Liver (tissue), 9 donors: ENCODE data around the gene HMG20A. TPM values are rescaled to one million over a fixed set of nuclear protein-coding genes. Genes with fewer than 3 reads are reported as not detected.

Source experiments
- DNase-seq: peaks from one replicate; pipeline ENCODE4 v3.0.0-alpha.2; 2017; ENCODE audit warnings: low spot score
- H3K27ac ChIP-seq, 2 donors: one replicate each; pipeline ENCODE4 v1.7.0; 2013; ENCODE audit warnings: inconsistent platforms in 2 of 2, low read length in 2 of 2, control low read depth in 1 of 2, low read depth in 1 of 2, mild to moderate bottlenecking in 1 of 2
- H3K27me3 ChIP-seq, 4 donors: one replicate each; pipeline versions ENCODE4 v1.6.1 to v1.7.0; 2013; ENCODE audit warnings: low read length in 3 of 4, inconsistent platforms in 1 of 4, mild to moderate bottlenecking in 1 of 4, moderate library complexity in 1 of 4; ENCODE audit not compliant: control insufficient read depth in 4 of 4, insufficient read depth in 4 of 4
- H3K36me3 ChIP-seq, 4 donors: one replicate each; pipeline versions ENCODE4 v1.6.1 to v1.7.0; 2013; ENCODE audit warnings: low read length in 3 of 4, mild to moderate bottlenecking in 3 of 4, low read depth in 1 of 4, moderate library complexity in 1 of 4; ENCODE audit not compliant: control insufficient read depth in 4 of 4, insufficient read depth in 3 of 4
- H3K4me1 ChIP-seq, 4 donors: one replicate each; pipeline versions ENCODE4 v1.6.1 to v1.7.0; 2013; ENCODE audit warnings: low read length in 3 of 4, mild to moderate bottlenecking in 3 of 4, moderate library complexity in 1 of 4; ENCODE audit not compliant: control insufficient read depth in 4 of 4, insufficient read depth in 4 of 4
- H3K4me3 ChIP-seq, 3 donors: one replicate each; pipeline versions ENCODE4 v1.6.1 to v1.7.0; 2013; ENCODE audit warnings: low read length in 3 of 3, control low read depth in 1 of 3, low read depth in 1 of 3, mild to moderate bottlenecking in 1 of 3
- H3K9ac ChIP-seq, 2 donors: one replicate each; pipeline ENCODE4 v1.7.0; 2013; ENCODE audit warnings: low read length in 2 of 2, mild to moderate bottlenecking in 2 of 2, moderate library complexity in 2 of 2, control low read depth in 1 of 2, low read depth in 1 of 2
- H3K9me3 ChIP-seq, 4 donors: one replicate each; pipeline versions ENCODE4 v1.6.1 to v1.7.0; 2013; ENCODE audit warnings: low read length in 3 of 4; ENCODE audit not compliant: control insufficient read depth in 4 of 4
- CTCF ChIP-seq: fragments of 150-350 bp; IDR thresholded peaks from 2 replicates; pipeline ENCODE4 v1.5.1; 2017; ENCODE audit warnings: improper control_type of control experiment, low read depth, low read length; ENCODE audit not compliant: missing input control
- EGR1 ChIP-seq, 2 donors: IDR thresholded peaks; 2 replicates each; pipeline ENCODE4 v1.6.1; 2016 to 2018; ENCODE audit warnings: antibody characterized with exemption in 2 of 2, low read depth in 2 of 2
- FOXA1 ChIP-seq: IDR thresholded peaks from 2 replicates; pipeline ENCODE4 v1.6.1; 2016; ENCODE audit warnings: antibody characterized with exemption
- GABPA ChIP-seq, 2 donors: IDR thresholded peaks in 1 of 2; conservative IDR thresholded peaks in 1 of 2; 2 replicates each; pipeline ENCODE4 v1.6.1; 2016; ENCODE audit warnings: antibody characterized with exemption in 2 of 2, mild to moderate bottlenecking in 1 of 2, moderate library complexity in 1 of 2
- HNF4A ChIP-seq, 2 donors: conservative IDR thresholded peaks; 2 replicates each; pipeline ENCODE4 v1.6.1; 2016; ENCODE audit warnings: antibody characterized with exemption in 2 of 2, mild to moderate bottlenecking in 2 of 2
- HNF4G ChIP-seq: IDR thresholded peaks from 2 replicates; pipeline ENCODE4 v1.6.1; 2016; ENCODE audit warnings: antibody characterized with exemption
- JUND ChIP-seq, 2 donors: IDR thresholded peaks; 2 replicates each; pipeline ENCODE4 v1.6.1; 2016; ENCODE audit warnings: antibody characterized with exemption in 2 of 2
- MAX ChIP-seq: IDR thresholded peaks from 2 replicates; pipeline ENCODE4 v1.6.1; 2016; ENCODE audit warnings: antibody characterized with exemption
- RAD21 ChIP-seq, 2 donors: IDR thresholded peaks; 2 replicates each; pipeline ENCODE4 v1.6.1; 2016; ENCODE audit warnings: antibody characterized with exemption in 2 of 2, mild to moderate bottlenecking in 2 of 2
- RXRA ChIP-seq, 2 donors: IDR thresholded peaks; 2 replicates each; pipeline ENCODE4 v1.6.1; 2017 to 2018; ENCODE audit warnings: antibody characterized with exemption in 2 of 2, mild to moderate bottlenecking in 1 of 2
- SP1 ChIP-seq: IDR thresholded peaks from 2 replicates; pipeline ENCODE4 v1.6.1; 2018; ENCODE audit warnings: antibody characterized with exemption, mild to moderate bottlenecking
- TAF1 ChIP-seq: conservative IDR thresholded peaks from 2 replicates; pipeline ENCODE4 v1.6.1; 2016; ENCODE audit warnings: antibody characterized with exemption, mild to moderate bottlenecking
- YY1 ChIP-seq: IDR thresholded peaks from 2 replicates; pipeline ENCODE4 v1.6.1; 2016; ENCODE audit warnings: antibody characterized with exemption, mild to moderate bottlenecking
- ZBTB33 ChIP-seq: IDR thresholded peaks from 2 replicates; pipeline ENCODE4 v1.6.1; 2016; ENCODE audit warnings: antibody characterized with exemption
- WGBS: extraction: QIAGEN DNeasy Blood & Tissue Kit; methylation state at CpG from one replicate; pipeline ENCODE4 v1.1.7; 2013; 5-methylcytosine and 5-hydroxymethylcytosine counted together
- polyA plus RNA-seq, 2 donors: library from polyadenylated mRNA; stranded (reverse) in 1 of 2; unstranded in 1 of 2; fragments of 200-250 nt in 1 of 2; fragments of >200 nt in 1 of 2; fragmentation: Nextera tagmentation in 1 of 2; extraction: Ambion mirVana in 1 of 2; gene quantifications; one replicate each; pipeline versions ENCODE4 v1.2.1 to v1.2.3, GENCODE V29; 2013 to 2015
- total RNA-seq, 2 donors: library from RNA; depleted of rRNA; stranded (reverse); fragments of >200 nt; gene quantifications; one replicate each; pipeline ENCODE4 v1.2.3, GENCODE V29; 2014
- TF ChIP-seq, protein P1 (sequence below): IDR thresholded peaks from 2 replicates; pipeline ENCODE4 v1.6.1; 2016; ENCODE audit warnings: antibody characterized with exemption, mild to moderate bottlenecking
- TF ChIP-seq, protein P2 (sequence below): IDR thresholded peaks from 2 replicates; pipeline ENCODE4 v1.6.1; 2016; ENCODE audit warnings: antibody characterized with exemption
- donor health status: healthy.
- donor health status: healthy.
- donor health status: healthy.
- donor health status: healthy.
- donor health status: healthy.

Gene HMG20A
- total and polyA plus RNA-seq, 4 donors, result 7.7 to 19.4 (median 13.3) TPM

GRCh38 chr15:77446840-77447390 lies 26.2 kb downstream of the HMG20A start:
- WGBS, result 57% methylated on average over 4 of the region's 4 CpGs
- Histone ChIP-seq H3K9me3 (no peaks in the 10 kb centered on the region), H3K36me3 (no peaks in the 10 kb centered on the region), H3K27me3 (no peaks in the 10 kb centered on the region), H3K27ac (no peak overlapping the region), H3K9ac (no peak overlapping the region), H3K4me3 (no peak overlapping the region), H3K4me1 (peaks cover 0 to 5% (median 2%) of the 10 kb centered on the region in 4 donors)
- DNase-seq, result no peak
- TF ChIP-seq ZBTB33, result no peak
- TF ChIP-seq RXRA (IDR thresholded peaks at IDR 0.05), result no peak
- TF ChIP-seq HNF4G, result no peak
- peak in 1 of 2 donors; percentile 14 for TF ChIP-seq HNF4A (conservative IDR thresholded peaks at IDR 0.05)

GRCh38 chr15:77454265-77454664 lies 33.6 kb downstream of the HMG20A start:
- TF ChIP-seq JUND (IDR thresholded peaks at IDR 0.05) (no peak), RAD21 (IDR thresholded peaks at IDR 0.05) (no peak), TAF1 (no peak), HNF4A (conservative IDR thresholded peaks at IDR 0.05) (no peak), SP1 (no peak), ZBTB33 (no peak), HNF4G (no peak), FOXA1 (no peak), EGR1 (IDR thresholded peaks at IDR 0.05; ENCODE audit: low read depth in 2 of 2) (no peak), RXRA (IDR thresholded peaks at IDR 0.05) (no peak), GABPA (IDR thresholded peaks at IDR 0.05 in 1 of 2, conservative IDR thresholded peaks at IDR 0.05 in 1 of 2) (no peak), CTCF (no peak), MAX (no peak), YY1 (no peak)
- TF ChIP-seq, protein P1, sequence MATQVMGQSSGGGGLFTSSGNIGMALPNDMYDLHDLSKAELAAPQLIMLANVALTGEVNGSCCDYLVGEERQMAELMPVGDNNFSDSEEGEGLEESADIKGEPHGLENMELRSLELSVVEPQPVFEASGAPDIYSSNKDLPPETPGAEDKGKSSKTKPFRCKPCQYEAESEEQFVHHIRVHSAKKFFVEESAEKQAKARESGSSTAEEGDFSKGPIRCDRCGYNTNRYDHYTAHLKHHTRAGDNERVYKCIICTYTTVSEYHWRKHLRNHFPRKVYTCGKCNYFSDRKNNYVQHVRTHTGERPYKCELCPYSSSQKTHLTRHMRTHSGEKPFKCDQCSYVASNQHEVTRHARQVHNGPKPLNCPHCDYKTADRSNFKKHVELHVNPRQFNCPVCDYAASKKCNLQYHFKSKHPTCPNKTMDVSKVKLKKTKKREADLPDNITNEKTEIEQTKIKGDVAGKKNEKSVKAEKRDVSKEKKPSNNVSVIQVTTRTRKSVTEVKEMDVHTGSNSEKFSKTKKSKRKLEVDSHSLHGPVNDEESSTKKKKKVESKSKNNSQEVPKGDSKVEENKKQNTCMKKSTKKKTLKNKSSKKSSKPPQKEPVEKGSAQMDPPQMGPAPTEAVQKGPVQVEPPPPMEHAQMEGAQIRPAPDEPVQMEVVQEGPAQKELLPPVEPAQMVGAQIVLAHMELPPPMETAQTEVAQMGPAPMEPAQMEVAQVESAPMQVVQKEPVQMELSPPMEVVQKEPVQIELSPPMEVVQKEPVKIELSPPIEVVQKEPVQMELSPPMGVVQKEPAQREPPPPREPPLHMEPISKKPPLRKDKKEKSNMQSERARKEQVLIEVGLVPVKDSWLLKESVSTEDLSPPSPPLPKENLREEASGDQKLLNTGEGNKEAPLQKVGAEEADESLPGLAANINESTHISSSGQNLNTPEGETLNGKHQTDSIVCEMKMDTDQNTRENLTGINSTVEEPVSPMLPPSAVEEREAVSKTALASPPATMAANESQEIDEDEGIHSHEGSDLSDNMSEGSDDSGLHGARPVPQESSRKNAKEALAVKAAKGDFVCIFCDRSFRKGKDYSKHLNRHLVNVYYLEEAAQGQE, result no peak
- TF ChIP-seq, protein P2, sequence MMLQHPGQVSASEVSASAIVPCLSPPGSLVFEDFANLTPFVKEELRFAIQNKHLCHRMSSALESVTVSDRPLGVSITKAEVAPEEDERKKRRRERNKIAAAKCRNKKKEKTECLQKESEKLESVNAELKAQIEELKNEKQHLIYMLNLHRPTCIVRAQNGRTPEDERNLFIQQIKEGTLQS, result no peak
- no peaks in the 10 kb centered on the region for H3K9me3 ChIP-seq
- no peaks in the 10 kb centered on the region for H3K27me3 ChIP-seq
- peaks cover 0 to 3% (median 2%) of the 10 kb centered on the region in 4 donors for H3K36me3 ChIP-seq
- H3K27ac ChIP-seq, result no peak overlapping the region
- H3K9ac ChIP-seq, result no peak overlapping the region
- no peak for DNase-seq
- H3K4me3 ChIP-seq, result no peak overlapping the region
- WGBS, result 87% methylated on average over 1 of the region's 1 CpG
- no peaks in the 10 kb centered on the region for H3K4me1 ChIP-seq
